Stomach (tissue), 4 donors: ENCODE data around the gene SPATA22.

Source experiments
- CTCF ChIP-seq, 7 experiments: fragments of 450-650 bp in 4 of 7; fragments of 200-600 bp in 3 of 7; sonication (generic) in 3 of 7; IDR thresholded peaks; one replicate each; pipeline ENCODE4 v1.5.1; 2016 to 2019; ENCODE audit warnings: antibody characterized with exemption in 7 of 7, control low read depth in 2 of 7, mild to moderate bottlenecking in 1 of 7
- POLR2A ChIP-seq, 4 donors: fragments of 450-650 bp; IDR thresholded peaks; one replicate each; pipeline ENCODE4 v1.6.1; 2016; ENCODE audit warnings: antibody characterized with exemption in 4 of 4, control low read depth in 2 of 4, mild to moderate bottlenecking in 1 of 4, moderate library complexity in 1 of 4

- no peak for TF ChIP-seq CTCF (IDR thresholded peaks at IDR 0.05)
- TF ChIP-seq POLR2A (IDR thresholded peaks at IDR 0.05) = no peak
Measured at GRCh38 chr17:3398310-3398709, 73.3 kb downstream of the SPATA22 start, which contains the start of gene OR1E1.
